Body of pancreas (tissue), 4 donors: ENCODE measurements around the gene FEM1B.

Experiments used
- POLR2A ChIP-seq, 3 donors: fragments of 450-650 bp; IDR thresholded peaks; one replicate each; pipeline ENCODE4 v1.6.1; 2016; ENCODE audit warnings: antibody characterized with exemption in 3 of 3, mild to moderate bottlenecking in 2 of 3
- TF ChIP-seq, protein P1 (sequence below), 7 experiments: fragments of 450-650 bp in 4 of 7; fragments of 200-600 bp in 3 of 7; sonication (generic) in 3 of 7; IDR thresholded peaks; one replicate each; pipeline ENCODE4 v1.5.1; 2016 to 2019; ENCODE audit warnings: antibody characterized with exemption in 7 of 7

DNA sequence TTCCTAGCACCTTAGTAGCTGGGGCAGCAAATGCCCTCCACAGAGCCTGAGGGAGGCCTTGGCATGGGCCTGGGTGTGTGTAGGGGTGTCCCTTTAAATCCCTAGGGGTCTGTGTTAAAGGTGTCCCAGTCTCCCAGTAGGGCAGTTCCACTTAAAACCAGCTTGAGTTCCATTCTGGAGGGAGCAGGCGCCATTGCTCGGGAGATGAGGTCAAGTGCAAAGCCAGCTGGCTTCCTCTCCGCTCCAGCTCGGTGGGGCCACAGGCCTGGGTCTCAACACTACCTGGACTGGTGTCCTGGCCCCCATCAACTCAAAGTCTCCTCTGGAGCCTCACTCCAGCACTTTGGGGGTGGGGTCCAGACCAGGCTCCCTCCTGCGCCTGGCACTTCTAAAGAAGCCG, 25.2 kb downstream of the FEM1B start:
- TF ChIP-seq, protein P1, sequence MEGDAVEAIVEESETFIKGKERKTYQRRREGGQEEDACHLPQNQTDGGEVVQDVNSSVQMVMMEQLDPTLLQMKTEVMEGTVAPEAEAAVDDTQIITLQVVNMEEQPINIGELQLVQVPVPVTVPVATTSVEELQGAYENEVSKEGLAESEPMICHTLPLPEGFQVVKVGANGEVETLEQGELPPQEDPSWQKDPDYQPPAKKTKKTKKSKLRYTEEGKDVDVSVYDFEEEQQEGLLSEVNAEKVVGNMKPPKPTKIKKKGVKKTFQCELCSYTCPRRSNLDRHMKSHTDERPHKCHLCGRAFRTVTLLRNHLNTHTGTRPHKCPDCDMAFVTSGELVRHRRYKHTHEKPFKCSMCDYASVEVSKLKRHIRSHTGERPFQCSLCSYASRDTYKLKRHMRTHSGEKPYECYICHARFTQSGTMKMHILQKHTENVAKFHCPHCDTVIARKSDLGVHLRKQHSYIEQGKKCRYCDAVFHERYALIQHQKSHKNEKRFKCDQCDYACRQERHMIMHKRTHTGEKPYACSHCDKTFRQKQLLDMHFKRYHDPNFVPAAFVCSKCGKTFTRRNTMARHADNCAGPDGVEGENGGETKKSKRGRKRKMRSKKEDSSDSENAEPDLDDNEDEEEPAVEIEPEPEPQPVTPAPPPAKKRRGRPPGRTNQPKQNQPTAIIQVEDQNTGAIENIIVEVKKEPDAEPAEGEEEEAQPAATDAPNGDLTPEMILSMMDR (IDR thresholded peaks at IDR 0.05) = no peak
- TF ChIP-seq POLR2A (IDR thresholded peaks at IDR 0.05) = no peak
